Measurements from ENCODE around the gene IL20RB.
"Not testable (repeated sequence)": the region's sequence is repeated elsewhere in the genome, so short reads cannot be mapped to it uniquely, and the experiment has no call there.

Gene IL20RB

GRCh38 chr3:136958939-136959338, 1.2 kb downstream of the IL20RB start:
- H3K4me3 ChIP-seq (ENCODE audit: low read depth, low read length) = no peak overlapping the region
- DNase-seq (ENCODE audit: low read depth) = no peak
- TF ChIP-seq, protein P1, sequence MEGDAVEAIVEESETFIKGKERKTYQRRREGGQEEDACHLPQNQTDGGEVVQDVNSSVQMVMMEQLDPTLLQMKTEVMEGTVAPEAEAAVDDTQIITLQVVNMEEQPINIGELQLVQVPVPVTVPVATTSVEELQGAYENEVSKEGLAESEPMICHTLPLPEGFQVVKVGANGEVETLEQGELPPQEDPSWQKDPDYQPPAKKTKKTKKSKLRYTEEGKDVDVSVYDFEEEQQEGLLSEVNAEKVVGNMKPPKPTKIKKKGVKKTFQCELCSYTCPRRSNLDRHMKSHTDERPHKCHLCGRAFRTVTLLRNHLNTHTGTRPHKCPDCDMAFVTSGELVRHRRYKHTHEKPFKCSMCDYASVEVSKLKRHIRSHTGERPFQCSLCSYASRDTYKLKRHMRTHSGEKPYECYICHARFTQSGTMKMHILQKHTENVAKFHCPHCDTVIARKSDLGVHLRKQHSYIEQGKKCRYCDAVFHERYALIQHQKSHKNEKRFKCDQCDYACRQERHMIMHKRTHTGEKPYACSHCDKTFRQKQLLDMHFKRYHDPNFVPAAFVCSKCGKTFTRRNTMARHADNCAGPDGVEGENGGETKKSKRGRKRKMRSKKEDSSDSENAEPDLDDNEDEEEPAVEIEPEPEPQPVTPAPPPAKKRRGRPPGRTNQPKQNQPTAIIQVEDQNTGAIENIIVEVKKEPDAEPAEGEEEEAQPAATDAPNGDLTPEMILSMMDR (IDR thresholded peaks at IDR 0.05; ENCODE audit: low read depth, low read length, missing control alignments) = no peak
- in situ Hi-C loops (cut with HindIII; ENCODE audit: low sequenced_read_pairs) = no loop called here

DNA sequence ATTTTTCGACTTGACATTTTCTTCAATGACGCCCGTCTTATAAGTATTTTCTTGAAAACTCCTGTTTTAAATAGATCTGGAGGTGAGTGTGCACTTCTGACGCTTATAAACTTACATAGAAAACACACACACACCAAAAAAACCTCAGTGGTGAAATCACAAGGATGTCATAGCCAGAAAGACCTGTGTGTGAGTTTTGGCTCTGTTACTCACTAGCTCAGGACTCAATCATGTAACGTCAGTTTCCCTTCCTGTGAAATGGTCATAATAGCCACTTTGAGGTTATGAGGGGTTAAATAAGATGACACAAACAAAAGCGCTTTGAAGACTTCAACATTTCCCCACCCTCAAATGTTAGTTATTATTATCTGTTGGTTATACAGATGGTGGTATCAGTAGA, 1.8 kb downstream of the IL20RB start:
- TF ChIP-seq, protein P1 (IDR thresholded peaks at IDR 0.05; ENCODE audit: low read depth, low read length, missing control alignments) = no peak

GRCh38 chr3:136960838-136961836, 3.4 kb downstream of the IL20RB start:
- no peak overlapping the region for H3K4me3 ChIP-seq (ENCODE audit: low read depth, low read length)
- TF ChIP-seq, protein P1 (IDR thresholded peaks at IDR 0.05; ENCODE audit: low read depth, low read length, missing control alignments) = no peak
- in situ Hi-C loops (cut with HindIII; ENCODE audit: low sequenced_read_pairs) = no loop called here
- DNase-seq (ENCODE audit: low read depth) = no peak

More for the DNA sequence above, 1.8 kb downstream of the IL20RB start:
- H3K4me3 ChIP-seq (ENCODE audit: low read depth, low read length) = no peak overlapping the region
- in situ Hi-C loops (cut with HindIII; ENCODE audit: low sequenced_read_pairs) = no loop called here
- no peak for DNase-seq (ENCODE audit: low read depth)

DNA sequence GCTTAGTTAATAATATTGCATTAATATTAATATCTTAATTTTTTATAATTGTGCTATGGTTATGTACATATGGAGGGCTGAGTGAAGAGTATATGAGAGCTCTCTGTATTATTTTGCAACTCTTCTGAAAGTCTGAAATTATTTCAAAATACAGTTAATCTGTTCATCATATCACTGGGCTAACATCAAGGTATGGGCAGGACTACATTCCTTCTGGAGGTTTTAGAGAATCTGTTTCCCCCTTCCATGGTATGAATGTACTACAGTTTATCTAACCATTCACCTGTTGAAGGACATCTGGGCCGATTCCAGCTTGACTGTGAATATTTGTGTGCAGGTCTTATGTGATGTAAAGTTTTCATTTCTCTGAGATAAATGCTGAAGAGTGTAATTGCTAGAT, 5.1 kb downstream of the IL20RB start:
- in situ Hi-C loops (cut with HindIII; ENCODE audit: low sequenced_read_pairs) = no loop called here
- H3K4me3 ChIP-seq (ENCODE audit: low read depth, low read length) = no peak overlapping the region
- TF ChIP-seq, protein P1 (IDR thresholded peaks at IDR 0.05; ENCODE audit: low read depth, low read length, missing control alignments) = no peak
- DNase-seq (ENCODE audit: low read depth) = no peak

GRCh38 chr3:136969539-136969938, 11.8 kb downstream of the IL20RB start:
- in situ Hi-C loops (cut with HindIII; ENCODE audit: low sequenced_read_pairs); H3K4me3 ChIP-seq (ENCODE audit: low read depth, low read length); DNase-seq (ENCODE audit: low read depth): not testable (repeated sequence)

GRCh38 chr3:136973352-136973751, 15.6 kb downstream of the IL20RB start:
- DNase-seq (ENCODE audit: low read depth) = no peak
- in situ Hi-C loops (cut with HindIII; ENCODE audit: low sequenced_read_pairs) = no loop called here
- TF ChIP-seq, protein P1 (IDR thresholded peaks at IDR 0.05; ENCODE audit: low read depth, low read length, missing control alignments) = no peak
- H3K4me3 ChIP-seq (ENCODE audit: low read depth, low read length) = no peak overlapping the region

DNA sequence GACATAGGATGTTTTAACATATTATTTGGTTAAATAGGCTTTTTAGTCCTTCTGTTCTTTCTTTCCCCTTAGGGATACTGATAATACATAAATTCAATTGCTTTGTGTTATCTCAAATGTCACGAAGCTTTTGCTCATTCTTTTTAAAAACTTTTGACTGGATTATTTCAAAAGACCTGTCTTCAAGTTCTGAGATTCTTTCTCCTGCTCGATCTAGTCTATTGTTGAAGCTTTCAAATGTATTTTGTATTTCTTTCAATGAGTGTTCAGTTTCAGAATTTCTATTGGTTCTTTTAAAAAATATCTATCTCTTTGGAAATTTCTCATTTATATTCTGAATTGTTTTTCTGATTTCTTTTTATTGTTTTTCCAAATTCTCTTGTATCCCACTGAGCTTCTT, 16.9 kb downstream of the IL20RB start:
- H3K4me3 ChIP-seq (ENCODE audit: low read depth, low read length) = no peak overlapping the region
- TF ChIP-seq, protein P1 (IDR thresholded peaks at IDR 0.05; ENCODE audit: low read depth, low read length, missing control alignments) = no peak
- in situ Hi-C loops (cut with HindIII; ENCODE audit: low sequenced_read_pairs) = no loop called here
- DNase-seq (ENCODE audit: low read depth) = no peak

All from astrocyte of the cerebellum (primary cell).